Ishikawa (cell line): ENCODE results near the gene GLT8D1.

Experiments
- CEBPB ChIP-seq: IDR thresholded peaks from 2 replicates; pipeline ENCODE4 v1.6.1; 2012
- CREB1 ChIP-seq: IDR thresholded peaks from 2 replicates; pipeline ENCODE4 v1.6.1; 2012; ENCODE audit warnings: low read depth
- EGR1 ChIP-seq: IDR thresholded peaks from 2 replicates; pipeline ENCODE4 v1.6.1; 2012
- EP300 ChIP-seq: IDR thresholded peaks from 2 replicates; pipeline ENCODE4 v1.6.1; 2012; ENCODE audit warnings: borderline replicate concordance
- FOXM1 ChIP-seq: IDR thresholded peaks from 2 replicates; pipeline ENCODE4 v1.6.1; 2012; ENCODE audit warnings: low read depth, borderline replicate concordance
- NFIC ChIP-seq: IDR thresholded peaks from 2 replicates; pipeline ENCODE4 v1.6.1; 2012
- RAD21 ChIP-seq: IDR thresholded peaks from 2 replicates; pipeline ENCODE4 v1.6.1; 2012; ENCODE audit warnings: low read depth
- TAF1 ChIP-seq: IDR thresholded peaks from 2 replicates; pipeline ENCODE4 v1.6.1; 2012; ENCODE audit warnings: low read depth, mild to moderate bottlenecking
- TCF12 ChIP-seq: IDR thresholded peaks from 2 replicates; pipeline ENCODE4 v1.6.1; 2012; ENCODE audit warnings: low read depth
- YY1 ChIP-seq: IDR thresholded peaks from 2 replicates; pipeline ENCODE4 v1.6.1; 2012; ENCODE audit warnings: low read depth
- ZBTB7A ChIP-seq: IDR thresholded peaks from 2 replicates; pipeline ENCODE4 v1.6.1; 2012; ENCODE audit warnings: low read depth
- TF ChIP-seq, protein P1 (sequence below): IDR thresholded peaks from 2 replicates; pipeline ENCODE4 v1.6.1; 2012

- TF ChIP-seq YY1 (no peak), TCF12 (no peak), CREB1 (no peak), CEBPB (no peak), FOXM1 (no peak), EGR1 (no peak), RAD21 (no peak), EP300 (no peak), TAF1 (no peak), NFIC (no peak), ZBTB7A (no peak)
- TF ChIP-seq, protein P1, sequence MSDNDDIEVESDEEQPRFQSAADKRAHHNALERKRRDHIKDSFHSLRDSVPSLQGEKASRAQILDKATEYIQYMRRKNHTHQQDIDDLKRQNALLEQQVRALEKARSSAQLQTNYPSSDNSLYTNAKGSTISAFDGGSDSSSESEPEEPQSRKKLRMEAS, result no peak
Observed at GRCh38 chr3:52743721-52744120, 38.1 kb upstream of the GLT8D1 start.
